Skin epidermis (tissue), 12 donors: ENCODE measurements around the gene KIAA2012.

Experiments used
- H3K27ac ChIP-seq, 21 experiments: fragments of 200-600 bp; sonication (generic) in 11 of 21; one replicate each; pipeline ENCODE4 v1.5.0; 2020; ENCODE audit warnings: mild to moderate bottlenecking in 3 of 21, inconsistent platforms in 2 of 21, moderate library complexity in 2 of 21
- H3K4me3 ChIP-seq, 7 experiments: fragments of 200-600 bp; sonication (generic) in 2 of 7; one replicate each; pipeline ENCODE4 v1.5.0; 2020; ENCODE audit warnings: inconsistent platforms in 2 of 7, mild to moderate bottlenecking in 2 of 7, moderate library complexity in 1 of 7

The KIAA2012 gene

GRCh38 chr2:202072737-202073401, at the start of gene KIAA2012:
Gene KIAA2012, plus strand, starts transcription at chr2:202073255. Its CDS starts 373 bp downstream, at chr2:202073628.
- H3K27ac ChIP-seq: no peak within 1 kb of the TSS
- H3K4me3 ChIP-seq: no peak within 1 kb of the TSS

GRCh38 chr2:202023904-202024266, 49.2 kb upstream of the KIAA2012 start:
- Histone ChIP-seq H3K27ac (no peak overlapping the region), H3K4me3 (no peak overlapping the region)

DNA sequence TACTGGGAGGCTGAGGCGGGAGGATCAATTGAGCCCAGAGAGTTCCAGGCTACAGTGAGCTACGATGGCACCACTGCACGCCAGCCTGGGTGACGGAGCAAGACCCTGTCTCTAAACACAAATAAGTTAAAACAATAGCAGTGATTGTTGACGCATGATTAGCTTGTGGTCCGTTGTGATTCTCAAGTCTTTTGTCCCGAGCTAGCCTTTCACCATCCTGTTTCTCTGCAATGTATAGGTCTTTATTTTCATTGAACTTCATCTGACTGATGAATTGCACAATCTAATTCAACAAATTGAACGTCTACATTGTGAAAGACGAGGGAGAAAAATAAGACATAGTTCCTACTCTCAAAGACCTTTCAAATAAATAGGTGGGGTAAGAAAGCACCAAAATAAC, 48.2 kb upstream of the KIAA2012 start:
- Histone ChIP-seq H3K4me3 (no peak overlapping the region), H3K27ac (no peak overlapping the region)

- Histone ChIP-seq H3K4me3 (no peak overlapping the region), H3K27ac (no peak overlapping the region)
These were observed 47.2 kb upstream of the KIAA2012 start for GRCh38 chr2:202025816-202026215.

DNA sequence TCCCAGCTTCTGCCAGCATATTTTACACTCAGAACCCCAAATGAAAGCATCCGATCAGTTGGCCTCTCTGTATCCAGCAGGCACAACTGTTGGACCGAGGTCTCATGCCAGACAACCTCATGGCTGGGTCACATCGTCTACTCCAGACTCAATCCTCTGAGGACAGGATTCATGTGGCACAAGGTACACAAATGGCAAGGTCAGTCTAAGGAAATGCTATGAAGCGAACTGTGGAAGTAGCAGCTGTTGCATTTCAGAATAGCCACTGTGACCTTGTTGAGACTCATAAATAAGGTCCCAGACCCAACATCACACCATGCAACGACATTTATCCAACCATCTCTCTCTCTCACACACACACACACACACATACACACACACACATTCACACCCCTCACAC, 46.5 kb upstream of the KIAA2012 start:
- no peak overlapping the region for H3K4me3 ChIP-seq
- H3K27ac ChIP-seq: no peak overlapping the region

DNA sequence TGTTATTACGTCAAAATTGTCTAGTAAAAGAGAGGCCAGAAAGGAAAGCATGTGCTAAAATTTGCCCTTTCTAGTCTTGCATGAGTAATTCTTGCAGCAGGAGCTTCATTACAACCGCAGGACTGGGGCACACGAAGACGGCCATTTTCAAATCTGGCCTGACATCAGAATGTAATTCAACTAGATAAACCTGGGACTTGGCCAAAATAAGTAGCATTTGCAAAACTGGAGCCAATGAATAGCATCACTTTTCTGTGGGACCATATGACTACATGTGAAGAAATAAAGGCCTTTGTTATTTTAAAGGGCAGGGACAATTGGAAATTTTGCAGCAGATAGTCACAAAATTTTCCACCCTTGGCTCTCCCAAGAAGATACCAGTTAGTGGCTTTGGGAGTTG, 42.4 kb upstream of the KIAA2012 start:
- no peak overlapping the region for H3K4me3 ChIP-seq
- H3K27ac ChIP-seq: peak overlapping the region in 2 of 21 experiments; percentile 2 to 26

GRCh38 chr2:202031246-202031951, 41.7 kb upstream of the KIAA2012 start:
- Histone ChIP-seq H3K27ac (peak overlapping the region in 14 of 21 experiments; percentile 14 to 95 (median 90)), H3K4me3 (peak overlapping the region in 1 of 7 experiments; percentile 64)

DNA sequence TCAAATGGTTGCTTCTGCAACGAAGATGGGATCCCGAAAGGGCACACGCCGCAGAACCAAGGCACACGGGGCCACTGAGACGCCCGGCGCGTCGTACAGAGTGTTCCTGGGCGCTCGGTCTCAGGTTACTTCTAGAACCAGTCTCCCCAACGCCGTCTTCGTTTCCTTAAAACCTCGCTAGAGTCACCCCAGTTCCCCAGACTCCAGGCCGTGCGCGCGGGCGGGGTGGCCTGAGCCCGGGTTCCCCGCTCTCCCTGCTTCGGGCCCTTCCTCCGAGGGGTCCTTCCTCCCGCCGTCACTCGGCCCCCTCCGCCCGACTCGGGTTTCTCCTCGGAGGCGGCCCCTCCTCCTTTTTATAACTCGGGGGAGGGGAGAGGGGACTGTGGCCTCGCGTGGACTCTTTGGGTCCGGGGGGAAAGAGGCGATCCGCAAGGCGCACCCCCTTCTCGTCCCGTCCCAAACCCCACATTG, 40.2 kb upstream of the KIAA2012 start:
- peak overlapping the region; percentile 53 to 76 (median 68) for H3K4me3 ChIP-seq
- peak overlapping the region; percentile 24 to 95 (median 89) for H3K27ac ChIP-seq

GRCh38 chr2:202033317-202034248, 39.5 kb upstream of the KIAA2012 start, which contains the start of gene FZD7:
Gene FZD7, plus strand, starts transcription at chr2:202033855. Its CDS starts 793 bp downstream, at chr2:202034648.
- Histone ChIP-seq H3K27ac (peak within 1 kb of the TSS; percentile 43 to 95 (median 89)), H3K4me3 (peak within 1 kb of the TSS; percentile 53 to 76 (median 68))

DNA sequence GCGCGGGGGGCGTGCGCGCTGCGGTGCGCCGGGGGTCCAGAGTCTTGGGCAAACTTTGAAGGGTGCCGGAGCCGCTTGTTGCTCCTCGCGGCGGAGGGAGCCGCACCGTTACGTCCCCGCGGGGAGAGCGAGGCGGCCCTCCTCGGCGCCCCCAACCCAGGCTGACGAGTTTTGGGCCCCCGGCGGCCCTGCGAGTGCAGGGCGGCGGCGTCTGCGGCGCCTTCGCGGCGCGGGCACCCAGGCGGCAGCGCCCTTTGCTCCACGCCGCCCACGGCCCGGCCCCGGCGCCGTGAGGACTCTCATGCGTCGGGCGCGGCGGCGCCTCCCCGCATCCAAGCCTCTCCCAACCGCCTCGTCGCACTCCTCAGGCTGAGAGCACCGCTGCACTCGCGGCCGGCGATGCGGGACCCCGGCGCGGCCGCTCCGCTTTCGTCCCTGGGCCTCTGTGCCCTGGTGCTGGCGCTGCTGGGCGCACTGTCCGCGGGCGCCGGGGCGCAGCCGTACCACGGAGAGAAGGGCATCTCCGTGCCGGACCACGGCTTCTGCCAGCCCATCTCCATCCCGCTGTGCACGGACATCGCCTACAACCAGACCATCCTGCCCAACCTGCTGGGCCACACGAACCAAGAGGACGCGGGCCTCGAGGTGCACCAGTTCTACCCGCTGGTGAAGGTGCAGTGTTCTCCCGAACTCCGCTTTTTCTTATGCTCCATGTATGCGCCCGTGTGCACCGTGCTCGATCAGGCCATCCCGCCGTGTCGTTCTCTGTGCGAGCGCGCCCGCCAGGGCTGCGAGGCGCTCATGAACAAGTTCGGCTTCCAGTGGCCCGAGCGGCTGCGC, 38.6 kb upstream of the KIAA2012 start:
- peak overlapping the region; percentile 53 to 76 (median 68) for H3K4me3 ChIP-seq
- H3K27ac ChIP-seq: peak overlapping the region in 20 of 21 experiments; percentile 48 to 95 (median 86)

GRCh38 chr2:202035089-202035940, 37.7 kb upstream of the KIAA2012 start:
- peak overlapping the region; percentile 53 to 76 (median 68) for H3K4me3 ChIP-seq
- H3K27ac ChIP-seq: peak overlapping the region in 14 of 21 experiments; percentile 77 to 95 (median 89)

DNA sequence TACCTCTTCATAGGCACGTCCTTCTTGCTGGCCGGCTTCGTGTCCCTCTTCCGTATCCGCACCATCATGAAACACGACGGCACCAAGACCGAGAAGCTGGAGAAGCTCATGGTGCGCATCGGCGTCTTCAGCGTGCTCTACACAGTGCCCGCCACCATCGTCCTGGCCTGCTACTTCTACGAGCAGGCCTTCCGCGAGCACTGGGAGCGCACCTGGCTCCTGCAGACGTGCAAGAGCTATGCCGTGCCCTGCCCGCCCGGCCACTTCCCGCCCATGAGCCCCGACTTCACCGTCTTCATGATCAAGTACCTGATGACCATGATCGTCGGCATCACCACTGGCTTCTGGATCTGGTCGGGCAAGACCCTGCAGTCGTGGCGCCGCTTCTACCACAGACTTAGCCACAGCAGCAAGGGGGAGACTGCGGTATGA, 37.1 kb upstream of the KIAA2012 start:
- Histone ChIP-seq H3K4me3 (peak overlapping the region; percentile 15 to 76 (median 68)), H3K27ac (peak overlapping the region in 8 of 21 experiments; percentile 5 to 91 (median 44))

- Histone ChIP-seq H3K4me3 (peak overlapping the region in 6 of 7 experiments; percentile 18 to 76 (median 69)), H3K27ac (peak overlapping the region in 13 of 21 experiments; percentile 5 to 91 (median 39))
These were observed 36.4 kb upstream of the KIAA2012 start for GRCh38 chr2:202036601-202037037.

- Histone ChIP-seq H3K27ac (peak overlapping the region in 12 of 21 experiments; percentile 13 to 91 (median 40)), H3K4me3 (peak overlapping the region in 6 of 7 experiments; percentile 18 to 76 (median 69))
These were observed 36.0 kb upstream of the KIAA2012 start for GRCh38 chr2:202037086-202037485.

GRCh38 chr2:202038471-202039277, 34.4 kb upstream of the KIAA2012 start:
- H3K27ac ChIP-seq: peak overlapping the region in 4 of 21 experiments; percentile 3 to 46 (median 23)
- H3K4me3 ChIP-seq: peak overlapping the region in 2 of 7 experiments; percentile 2 to 13

DNA sequence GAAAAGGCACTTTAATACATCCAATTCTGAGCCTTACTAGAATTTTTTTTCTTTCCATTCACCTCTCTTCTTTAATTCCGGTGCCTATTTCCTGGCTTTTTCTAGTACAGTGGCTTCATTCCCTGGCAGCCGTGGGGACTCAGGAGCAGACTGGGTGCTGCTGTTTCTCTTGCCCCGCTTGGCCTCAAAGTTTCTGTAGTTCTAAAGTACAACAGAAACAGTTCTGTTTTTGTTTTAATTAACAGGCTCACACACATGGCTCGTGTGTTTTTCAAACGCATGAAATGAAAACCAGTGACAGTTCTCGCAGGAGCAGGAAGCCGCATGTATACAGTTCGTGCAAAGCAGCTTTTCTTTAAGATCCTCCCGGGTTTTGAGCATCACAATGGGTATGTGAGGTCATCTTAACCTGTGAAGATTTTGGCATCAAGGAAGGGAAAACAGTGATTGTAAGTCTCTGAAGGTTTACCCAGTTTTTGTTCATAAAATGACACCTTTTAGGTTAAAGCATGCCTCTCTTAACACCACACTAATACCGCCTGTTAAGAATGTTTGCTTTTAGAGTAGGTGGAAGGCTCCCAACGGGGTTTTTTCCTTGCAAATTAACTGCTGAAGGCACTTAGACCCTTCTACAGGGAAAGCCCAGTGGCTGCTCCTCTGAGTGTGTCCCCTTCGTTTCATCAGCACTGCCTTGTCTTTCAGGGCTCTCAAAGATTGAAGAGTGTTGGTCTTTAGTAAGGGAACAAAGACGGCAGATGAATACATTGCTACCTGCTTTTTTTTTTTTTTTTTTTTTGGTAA, 33.6 kb upstream of the KIAA2012 start:
- H3K27ac ChIP-seq: peak overlapping the region in 4 of 21 experiments; percentile 4 to 46 (median 23)

More for the DNA sequence above, 33.6 kb upstream of the KIAA2012 start:
- H3K4me3 ChIP-seq: peak overlapping the region in 1 of 7 experiments; percentile 13
